ENCODE data around the gene NFIB.

- TF ChIP-seq FOXA1 (IDR thresholded peaks at IDR 0.05) (no peak), SUZ12 (IDR thresholded peaks at IDR 0.05) (no peak), PKNOX1 (IDR thresholded peaks at IDR 0.05) (no peak), ELF4 (IDR thresholded peaks at IDR 0.05) (no peak), SP1 (IDR thresholded peaks at IDR 0.05) (no peak), FOXM1 (IDR thresholded peaks at IDR 0.05; ENCODE audit: borderline replicate concordance) (no peak), BHLHE40 (IDR thresholded peaks at IDR 0.05; ENCODE audit: borderline replicate concordance) (no peak), NFRKB (IDR thresholded peaks at IDR 0.05) (no peak)
Measured at GRCh38 chr9:14164908-14165307, 149.0 kb downstream of the NFIB start.

Measured in HEK293T (cell line).